ENCODE measurements around the gene FCGR3B. TPM values are rescaled to one million over a fixed set of nuclear protein-coding genes. Genes with fewer than 3 reads are reported as not detected.
"Not testable (repeated sequence)": the region's sequence is repeated elsewhere in the genome, so short reads cannot be mapped to it uniquely, and the experiment has no call there.

Gene FCGR3B
- total RNA-seq, 1 donor from 2014 or later = not detected

GRCh38 chr1:161653971-161654370, 23.0 kb upstream of the FCGR3B start:
- DNase-seq (ENCODE audit: low read depth); H3K4me3 ChIP-seq (ENCODE audit: low read depth, low read length): not testable (repeated sequence)

- DNase-seq (ENCODE audit: low read depth); H3K4me3 ChIP-seq (ENCODE audit: low read depth, low read length): not testable (repeated sequence)
These were observed 22.6 kb upstream of the FCGR3B start for GRCh38 chr1:161653541-161653940.

- not testable (repeated sequence) for H3K4me3 ChIP-seq (ENCODE audit: low read depth, low read length); DNase-seq (ENCODE audit: low read depth)
- peak; percentile 66 for TF ChIP-seq CTCF (conservative IDR thresholded peaks at IDR 0.05; ENCODE audit: low read depth, low read length)
These were observed 16.8 kb upstream of the FCGR3B start for GRCh38 chr1:161647507-161648360.

- not testable (repeated sequence) for H3K4me3 ChIP-seq (ENCODE audit: low read depth, low read length); DNase-seq (ENCODE audit: low read depth)
These were observed 13.9 kb upstream of the FCGR3B start for GRCh38 chr1:161644855-161645254.

GRCh38 chr1:161643481-161644208, 12.7 kb upstream of the FCGR3B start:
- H3K4me3 ChIP-seq (ENCODE audit: low read depth, low read length); DNase-seq (ENCODE audit: low read depth): not testable (repeated sequence)

GRCh38 chr1:161642697-161643096, 11.7 kb upstream of the FCGR3B start:
- peak; percentile 27 for TF ChIP-seq CTCF (conservative IDR thresholded peaks at IDR 0.05; ENCODE audit: low read depth, low read length)
- not testable (repeated sequence) for DNase-seq (ENCODE audit: low read depth); H3K4me3 ChIP-seq (ENCODE audit: low read depth, low read length)

GRCh38 chr1:161639203-161639602, 8.2 kb upstream of the FCGR3B start:
- not testable (repeated sequence) for H3K4me3 ChIP-seq (ENCODE audit: low read depth, low read length); DNase-seq (ENCODE audit: low read depth)

- H3K4me3 ChIP-seq (ENCODE audit: low read depth, low read length); DNase-seq (ENCODE audit: low read depth): not testable (repeated sequence)
These were observed 7.4 kb upstream of the FCGR3B start for GRCh38 chr1:161638251-161638993.

- not testable (repeated sequence) for DNase-seq (ENCODE audit: low read depth); H3K4me3 ChIP-seq (ENCODE audit: low read depth, low read length)
These were observed 6.0 kb upstream of the FCGR3B start for GRCh38 chr1:161636976-161637375.

GRCh38 chr1:161636189-161636782, 5.3 kb upstream of the FCGR3B start:
- not testable (repeated sequence) for DNase-seq (ENCODE audit: low read depth); H3K4me3 ChIP-seq (ENCODE audit: low read depth, low read length)

- H3K4me3 ChIP-seq (ENCODE audit: low read depth, low read length); DNase-seq (ENCODE audit: low read depth): not testable (repeated sequence)
These were observed 4.0 kb upstream of the FCGR3B start for GRCh38 chr1:161634993-161635392.

GRCh38 chr1:161630128-161630742, 741 bp downstream of the FCGR3B start:
- DNase-seq (ENCODE audit: low read depth); H3K4me3 ChIP-seq (ENCODE audit: low read depth, low read length): not testable (repeated sequence)

- not testable (repeated sequence) for H3K4me3 ChIP-seq (ENCODE audit: low read depth, low read length); DNase-seq (ENCODE audit: low read depth)
These were observed 4.4 kb downstream of the FCGR3B start for GRCh38 chr1:161626445-161627146.

- not testable (repeated sequence) for DNase-seq (ENCODE audit: low read depth); H3K4me3 ChIP-seq (ENCODE audit: low read depth, low read length)
These were observed 6.4 kb downstream of the FCGR3B start for GRCh38 chr1:161624605-161625004.

Measured in epithelial cell of proximal tubule (primary cell).